HG02943 (cell line): ENCODE measurements around the gene PLEKHF1.
"Not testable (repeated sequence)": the region's sequence is repeated elsewhere in the genome, so short reads cannot be mapped to it uniquely, and the experiment has no call there.

Experiments
- ATAC-seq: cut with Tn5 transposase; IDR thresholded peaks from one replicate; pipeline ENCODE4 v1.9.1; 2021; ENCODE audit warnings: mild to moderate bottlenecking, low read depth, moderate library complexity; ENCODE audit not compliant: unreplicated experiment

PLEKHF1 gene

DNA sequence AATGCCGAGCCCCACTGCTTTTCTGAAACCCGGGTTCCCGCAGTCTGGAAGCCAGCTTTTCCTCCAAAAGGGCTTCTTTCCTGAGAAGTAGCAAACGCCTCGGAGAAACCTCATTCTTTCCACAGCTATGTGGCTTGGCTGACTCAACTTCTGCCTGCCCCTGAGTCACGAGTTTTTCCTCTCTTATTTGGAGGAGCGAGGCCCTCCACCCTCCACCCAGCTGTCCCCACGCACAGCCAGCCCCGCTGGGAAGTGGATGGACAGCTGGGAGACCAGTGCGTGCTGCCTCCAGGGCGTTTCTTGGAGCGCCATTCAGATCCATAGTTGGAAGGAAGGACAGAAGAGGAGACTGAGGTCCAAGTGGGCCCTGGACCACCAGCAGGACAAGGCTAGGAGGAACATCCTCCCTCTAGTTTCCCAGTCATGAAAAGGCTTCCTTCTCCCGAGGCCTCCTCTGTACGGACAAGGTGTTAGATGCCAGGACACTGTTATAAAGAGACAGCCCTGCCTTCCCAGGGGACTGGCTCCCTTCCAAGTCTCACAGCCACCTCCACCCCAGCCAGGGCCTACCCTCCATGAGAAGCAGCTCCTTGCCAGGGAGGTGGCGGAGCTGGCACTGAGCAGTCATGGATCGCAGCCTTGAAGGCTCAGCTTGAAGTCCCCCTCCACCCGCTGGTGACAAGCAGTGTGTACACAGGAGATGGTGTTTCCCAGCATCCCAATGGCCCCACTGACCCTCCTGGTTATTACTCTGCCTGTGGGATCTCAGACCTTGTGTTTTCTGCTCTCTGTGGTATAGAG lies 2.5 kb upstream of the PLEKHF1 start:
- no peak for ATAC-seq

DNA sequence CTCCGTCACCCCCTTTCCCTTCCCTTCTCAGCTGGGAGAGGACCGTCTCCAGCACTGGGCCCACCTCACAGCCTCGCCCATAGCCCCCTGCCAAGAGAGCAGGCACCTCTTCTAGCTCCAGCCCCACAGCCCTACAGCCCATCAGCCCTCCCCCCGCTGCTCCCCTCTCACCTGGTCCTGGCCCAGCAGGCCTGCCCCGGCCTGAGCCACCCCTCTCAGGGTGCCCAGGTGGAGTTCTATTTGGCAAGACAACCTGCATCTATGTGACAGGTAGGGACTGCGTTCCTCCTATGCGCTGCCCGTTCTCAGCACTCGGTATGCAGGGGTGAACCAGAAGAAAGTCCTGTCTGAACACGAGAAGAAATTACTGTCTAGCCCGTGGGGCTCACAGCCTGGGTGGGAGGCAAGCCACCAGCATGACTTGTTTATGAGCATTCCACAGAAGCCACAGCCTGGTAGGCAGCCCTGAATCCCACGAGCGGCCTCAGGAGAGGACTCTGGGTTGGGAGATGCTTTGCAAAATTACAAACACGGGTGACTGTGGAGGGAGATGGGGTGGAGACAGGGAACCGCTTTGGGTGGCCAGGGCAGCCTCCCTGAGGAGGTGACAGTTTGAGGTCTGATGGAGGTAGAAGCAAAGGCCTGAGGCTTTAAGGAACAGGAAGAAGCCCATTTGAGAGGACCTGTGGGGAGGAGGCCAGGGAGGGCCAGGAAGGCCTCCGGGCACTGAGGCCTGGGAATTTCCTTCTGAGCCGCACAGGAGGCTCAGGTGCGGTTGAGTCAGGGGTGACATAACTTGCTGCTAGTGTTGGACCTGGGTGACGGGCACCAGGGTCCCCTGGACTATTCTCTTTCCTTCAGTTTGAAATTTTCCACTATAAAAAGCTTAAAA lies 1.2 kb upstream of the PLEKHF1 start:
- ATAC-seq, result no peak

GRCh38 chr19:29664753-29665214 lies 477 bp upstream of the PLEKHF1 start:
- ATAC-seq, result no peak

DNA sequence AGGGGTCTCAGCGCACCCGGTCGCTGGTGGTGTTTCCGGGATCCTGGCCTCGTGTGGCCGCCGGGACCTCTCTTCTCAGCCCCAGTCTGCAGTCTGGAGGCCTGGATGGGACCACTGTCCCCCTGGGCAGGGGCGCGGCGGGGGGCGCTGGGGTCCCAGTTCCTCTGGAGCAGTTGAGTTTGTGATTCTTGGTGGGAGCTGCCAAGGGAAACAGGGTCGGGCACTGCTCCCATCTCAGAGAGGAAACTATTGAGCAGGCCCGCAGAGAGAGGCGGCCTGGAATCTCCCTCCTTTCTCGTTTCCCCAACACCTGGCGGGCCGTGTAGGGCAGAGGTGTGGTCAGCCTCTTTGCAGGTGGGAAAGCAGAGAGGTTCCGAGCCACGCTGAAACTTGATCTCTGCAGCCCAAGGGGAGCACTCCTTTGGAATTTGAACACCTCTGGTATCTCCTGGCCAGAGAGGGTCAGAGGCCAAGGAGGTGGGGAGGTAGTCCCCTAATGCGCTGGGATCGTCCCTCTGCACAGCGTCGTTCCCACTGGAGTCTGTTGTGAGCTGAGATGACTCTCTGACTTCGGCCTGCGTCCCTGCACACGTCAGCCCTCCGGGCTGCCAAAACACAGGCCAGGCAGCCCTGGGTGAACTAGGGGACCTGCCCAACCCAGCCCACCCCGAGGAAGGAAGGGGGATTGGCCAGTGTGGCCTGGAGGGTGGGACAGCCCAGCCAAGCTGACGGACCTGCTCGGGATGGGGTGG lies 741 bp downstream of the PLEKHF1 start:
- no peak for ATAC-seq

- no peak for ATAC-seq
Observed at GRCh38 chr19:29666578-29667386, 1.5 kb downstream of the PLEKHF1 start.

DNA sequence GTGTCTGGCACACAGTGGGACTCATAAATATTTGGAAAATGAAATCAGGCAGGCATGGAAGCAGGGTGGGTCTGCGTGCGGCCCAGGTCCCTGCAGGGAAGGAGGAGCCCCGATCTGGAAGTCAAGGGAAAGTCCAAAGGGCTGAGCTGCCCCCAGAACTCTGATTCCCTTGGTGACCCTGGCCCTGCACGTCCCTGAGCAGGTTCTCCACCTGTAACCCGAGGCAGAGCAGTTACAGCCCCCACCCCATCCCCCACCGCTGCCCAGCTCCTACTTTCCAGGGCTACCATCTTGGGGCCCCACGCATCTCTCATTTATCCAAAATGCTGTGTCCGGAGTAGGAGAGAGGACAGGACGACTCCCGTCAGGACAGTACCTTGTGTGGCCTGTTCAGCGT lies 2.1 kb downstream of the PLEKHF1 start:
- ATAC-seq, result no peak

GRCh38 chr19:29667901-29668341 lies 2.7 kb downstream of the PLEKHF1 start:
- no peak for ATAC-seq

DNA sequence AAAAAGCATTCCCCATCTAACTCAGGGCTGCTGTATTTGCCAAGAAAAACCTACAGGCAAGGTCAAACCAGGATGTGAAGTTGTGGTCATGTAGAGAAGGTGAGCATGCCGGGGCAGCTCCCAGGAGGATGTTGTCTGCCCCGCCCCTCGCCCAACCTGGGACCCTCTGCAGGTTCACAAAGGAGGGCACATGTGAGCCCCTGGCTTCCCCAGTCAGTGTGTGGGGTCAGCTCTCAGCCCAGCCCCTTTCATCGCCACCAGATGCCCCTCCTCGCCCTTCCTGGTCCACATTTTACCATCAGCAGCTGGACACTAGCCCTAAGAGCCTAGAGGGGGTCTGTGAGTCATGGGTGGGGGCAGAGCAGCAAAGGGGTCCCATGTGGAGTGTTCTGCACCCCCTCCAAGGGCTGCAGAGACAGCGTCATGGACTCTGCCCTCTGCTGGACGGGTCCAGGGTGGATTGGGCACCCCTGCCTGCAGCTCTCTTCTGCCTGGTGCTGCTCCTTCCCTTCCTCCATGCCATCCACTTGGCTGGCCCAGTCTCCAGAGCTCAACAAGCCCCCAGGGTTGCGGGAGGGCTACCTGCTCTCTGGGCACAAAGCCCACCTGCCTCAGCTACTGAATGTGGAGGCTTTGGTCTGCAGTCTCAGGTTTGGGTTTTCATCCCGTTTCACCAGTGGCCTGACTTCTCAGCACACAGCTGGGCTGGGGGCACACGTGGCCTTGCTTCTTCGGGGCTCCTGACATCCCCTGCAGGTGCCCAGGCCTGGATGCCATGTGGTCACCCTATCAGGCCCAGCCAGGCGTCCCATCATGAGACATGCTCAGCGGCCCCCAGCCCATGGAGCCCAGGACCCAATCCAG lies 3.7 kb downstream of the PLEKHF1 start:
- ATAC-seq, result no peak

- ATAC-seq, result no peak
Observed at GRCh38 chr19:29670255-29670654, 5.0 kb downstream of the PLEKHF1 start.

GRCh38 chr19:29671026-29671392 lies 5.7 kb downstream of the PLEKHF1 start:
- ATAC-seq, result not testable (repeated sequence)

DNA sequence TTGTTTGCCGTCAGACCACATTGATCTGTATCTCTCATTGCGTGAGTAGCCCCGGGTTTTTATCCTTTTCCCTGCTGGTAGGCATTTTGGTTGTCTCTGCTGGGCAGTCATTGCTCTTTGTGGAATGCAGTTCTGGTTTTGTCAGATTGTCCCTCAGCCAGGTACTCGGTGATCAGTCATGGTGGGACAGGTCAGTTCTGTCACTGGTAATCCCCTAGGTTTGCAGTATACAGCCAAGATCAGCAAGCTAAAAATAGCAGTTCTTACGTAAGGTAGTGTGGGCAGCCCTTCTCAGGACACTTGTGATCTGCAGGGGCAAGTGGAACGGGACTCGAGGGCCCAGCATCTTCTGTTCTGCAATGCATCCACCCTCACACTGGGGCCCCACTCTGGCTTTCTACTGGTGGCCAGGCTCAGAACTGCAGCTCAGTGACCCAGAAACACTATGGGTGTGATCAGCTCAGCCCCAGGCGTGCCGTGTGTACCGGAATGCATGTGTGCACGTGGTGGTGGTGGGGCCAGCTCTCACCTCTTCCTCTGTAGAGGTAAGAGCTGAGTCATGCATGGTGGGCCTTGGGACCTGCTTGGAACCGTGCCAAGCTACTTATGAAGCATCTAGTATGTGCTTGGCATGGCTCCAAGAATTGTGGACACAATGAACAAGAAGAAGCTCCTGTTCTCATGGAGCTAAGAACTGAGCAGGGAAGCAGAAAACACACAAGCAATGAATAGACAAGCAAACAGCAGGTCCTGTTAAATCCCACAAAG lies 6.3 kb downstream of the PLEKHF1 start:
- ATAC-seq, result peak; percentile 71

DNA sequence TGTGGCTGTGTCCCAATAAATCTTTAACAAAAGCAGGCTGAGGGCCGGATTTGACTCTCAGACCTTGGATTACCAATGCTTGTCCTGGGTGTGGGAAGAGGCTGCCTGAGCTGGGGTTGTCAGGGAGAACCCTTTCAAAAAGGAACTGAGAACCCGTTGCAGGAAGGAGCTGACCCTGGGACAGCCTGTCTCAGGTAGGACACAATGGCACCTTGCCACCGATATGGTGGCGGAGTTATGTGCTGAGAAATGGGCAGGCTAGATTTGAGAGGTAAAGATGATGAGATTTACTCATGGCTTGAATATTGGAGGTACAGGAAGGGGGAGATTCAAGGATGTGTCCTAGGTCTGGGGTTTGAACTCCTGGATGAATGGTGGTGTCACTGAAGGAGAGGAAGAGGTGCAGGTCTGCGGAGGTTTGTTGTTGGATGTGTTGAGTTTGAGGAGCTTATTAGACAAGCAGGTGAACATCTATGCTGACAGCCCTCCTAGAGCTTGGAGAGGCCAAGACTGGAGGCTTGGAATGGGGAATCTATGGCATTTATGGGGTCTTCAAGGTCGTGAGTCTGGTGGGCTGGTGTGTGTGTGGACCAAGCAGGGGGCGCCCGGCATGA lies 7.2 kb downstream of the PLEKHF1 start:
- ATAC-seq, result no peak

- no peak for ATAC-seq
Observed at GRCh38 chr19:29672933-29673336, 7.7 kb downstream of the PLEKHF1 start.

DNA sequence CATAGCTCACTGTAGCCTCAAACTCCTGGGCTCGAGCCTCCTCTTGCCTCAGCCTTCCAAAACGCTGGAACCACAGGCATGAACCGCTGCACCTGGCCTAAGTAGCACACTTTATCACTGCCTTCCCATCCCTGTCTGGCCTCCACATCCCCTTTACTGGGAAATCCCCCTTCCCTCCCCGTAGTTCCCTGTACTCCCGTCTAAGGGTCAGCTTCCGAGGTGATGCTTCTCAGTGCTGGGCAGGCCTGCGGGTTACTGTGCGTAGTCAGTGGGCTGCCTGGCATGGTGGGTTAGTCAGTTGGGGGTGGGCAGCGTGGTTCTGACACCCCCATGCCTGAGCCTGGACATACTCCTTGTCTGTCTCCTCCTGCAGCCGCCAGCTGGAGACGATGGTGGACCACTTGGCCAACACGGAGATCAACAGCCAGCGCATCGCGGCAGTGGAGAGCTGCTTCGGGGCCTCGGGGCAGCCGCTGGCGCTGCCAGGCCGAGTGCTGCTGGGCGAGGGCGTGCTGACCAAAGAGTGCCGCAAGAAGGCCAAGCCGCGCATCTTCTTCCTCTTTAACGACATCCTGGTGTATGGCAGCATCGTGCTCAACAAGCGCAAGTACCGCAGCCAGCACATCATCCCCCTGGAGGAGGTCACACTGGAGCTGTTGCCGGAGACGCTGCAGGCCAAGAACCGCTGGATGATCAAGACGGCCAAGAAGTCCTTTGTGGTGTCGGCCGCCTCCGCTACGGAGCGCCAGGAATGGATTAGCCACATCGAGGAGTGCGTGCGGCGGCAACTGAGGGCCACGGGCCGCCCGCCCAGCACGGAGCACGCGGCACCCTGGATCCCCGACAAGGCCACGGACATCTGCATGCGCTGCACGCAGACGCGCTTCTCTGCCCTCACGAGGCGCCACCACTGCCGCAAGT lies 8.4 kb downstream of the PLEKHF1 start:
- ATAC-seq, result no peak

GRCh38 chr19:29674374-29675119 lies 9.3 kb downstream of the PLEKHF1 start:
- no peak for ATAC-seq

- no peak for ATAC-seq
Observed at GRCh38 chr19:29675120-29675649, 9.9 kb downstream of the PLEKHF1 start.
